Endothelial cell of umbilical vein (primary cell): Measurements from ENCODE around the gene PCNT. TPM values are rescaled to one million over a fixed set of nuclear protein-coding genes. Genes with fewer than 3 reads are reported as not detected.

Experiments used
- BruUV-seq: library from RNA; stranded (reverse); fragments of 400-500 nt; replicated peaks from 2 replicates; lab custom pipeline; 2021; lab: Mats Ljungman, UMichigan
- CTCF ChIA-PET: fragments of 300-600, 350-600 bp; sonication (Branson Sonifier 250); formaldehyde crosslinking; loops from one replicate; lab custom pipeline; 2021; ENCODE audit warnings: antibody characterized with exemption, inconsistent platforms; lab: Charles Lee
- POLR2A ChIA-PET: fragments of 300-600, 350-600 bp; sonication (Branson Sonifier 250); formaldehyde crosslinking; loops from one replicate; lab custom pipeline; 2021; ENCODE audit warnings: antibody characterized with exemption, inconsistent platforms; lab: Charles Lee
- DNase-seq: peaks from one replicate; pipeline ENCODE4 v3.0.0-alpha.2; 2011; ENCODE audit warnings: low read depth, low spot score
- FAIRE-seq: peaks from 2 replicates; lab custom pipeline; 2011; peaks lifted over from hg19 to GRCh38; lab: Jason Lieb, UNC
- H2AFZ ChIP-seq: 2 replicates; pipeline ENCODE4 v1.6.0; 2012; ENCODE audit warnings: low read depth, low read length, control low read depth, inconsistent platforms
- H3K27ac ChIP-seq: 2 replicates; pipeline ENCODE4 v1.5.1; 2011; ENCODE audit warnings: low read depth, mild to moderate bottlenecking, control low read depth, low read length, moderate library complexity; ENCODE audit not compliant: insufficient read depth
- H3K27me3 ChIP-seq, 2 experiments: 2 replicates each; pipeline versions ENCODE4 v1.6.0 to v1.6.1; 2011; ENCODE audit warnings: low read length in 2 of 2, mixed read lengths in 1 of 2; ENCODE audit not compliant: control insufficient read depth in 2 of 2, insufficient read depth in 2 of 2
- H3K36me3 ChIP-seq, 2 experiments: 2 replicates in 1 of 2; 3 replicates in 1 of 2; pipeline ENCODE4 v1.5.1; 2011; ENCODE audit warnings: low read length in 2 of 2, mild to moderate bottlenecking in 1 of 2, moderate library complexity in 1 of 2; ENCODE audit not compliant: control insufficient read depth in 2 of 2, insufficient read depth in 2 of 2; ENCODE audit errors: extremely low read depth in 1 of 2
- H3K4me1 ChIP-seq: 3 replicates; pipeline ENCODE4 v1.5.1; 2011; ENCODE audit warnings: mild to moderate bottlenecking, low read length; ENCODE audit not compliant: control insufficient read depth, insufficient read depth; ENCODE audit errors: extremely low read depth
- H3K4me2 ChIP-seq: 2 replicates; pipeline ENCODE4 v1.6.1; 2011; ENCODE audit warnings: low read length, control low read depth, mixed read lengths; ENCODE audit not compliant: insufficient read depth
- H3K4me3 ChIP-seq, 3 experiments: fragments of 200-600 bp in 1 of 3; sonication (generic), shearing (Covaris generic) in 1 of 3; replicated peaks in 1 of 3; 2 replicates each; pipeline ENCODE4 v1.5.1; 2011 to 2016; ENCODE audit warnings: control low read depth in 3 of 3, low read length in 3 of 3, mild to moderate bottlenecking in 2 of 3, inconsistent platforms in 1 of 3, low read depth in 1 of 3, moderate library complexity in 1 of 3; ENCODE audit not compliant: insufficient read depth in 1 of 3
- H3K79me2 ChIP-seq: 2 replicates; pipeline ENCODE4 v1.6.0; 2012; ENCODE audit warnings: low read length, inconsistent platforms; ENCODE audit not compliant: control insufficient read depth, insufficient read depth
- H3K9ac ChIP-seq: replicated peaks from 2 replicates; pipeline ENCODE3; 2011; ENCODE audit warnings: low read length, control low read depth; ENCODE audit not compliant: insufficient read depth; ENCODE audit errors: extremely low read depth
- H3K9me1 ChIP-seq: replicated peaks from 3 replicates; pipeline ENCODE4 v1.6.0; 2011; ENCODE audit warnings: mild to moderate bottlenecking, low read length; ENCODE audit not compliant: control insufficient read depth, insufficient read depth; ENCODE audit errors: extremely low read depth
- H3K9me3 ChIP-seq: replicated peaks from 2 replicates; pipeline ENCODE4 v1.5.1; 2012; ENCODE audit warnings: low read length, inconsistent platforms; ENCODE audit not compliant: control insufficient read depth, insufficient read depth
- H4K20me1 ChIP-seq: replicated peaks from 2 replicates; pipeline ENCODE3; 2011; ENCODE audit warnings: mild to moderate bottlenecking, low read length; ENCODE audit not compliant: control insufficient read depth, insufficient read depth; ENCODE audit errors: extremely low read depth
- CTCF ChIP-seq, 2 donors: IDR thresholded peaks; 1 replicate in 1 of 2; 2 replicates in 1 of 2; pipeline ENCODE4 v1.5.1; 2011; ENCODE audit warnings: low read length in 2 of 2, mild to moderate bottlenecking in 2 of 2, moderate library complexity in 2 of 2, control low read depth in 1 of 2, inconsistent platforms in 1 of 2, low read depth in 1 of 2; ENCODE audit not compliant: insufficient read depth in 1 of 2; ENCODE audit errors: extremely low read depth in 1 of 2
- EZH2 ChIP-seq: IDR thresholded peaks from 2 replicates; pipeline ENCODE4 v1.6.1; 2012; ENCODE audit warnings: borderline replicate concordance, low read depth, mild to moderate bottlenecking, moderate library complexity, low read length, inconsistent platforms; ENCODE audit not compliant: severe bottlenecking
- FOS ChIP-seq: IDR thresholded peaks from 2 replicates; pipeline ENCODE4 v1.6.1; 2011; ENCODE audit warnings: mild to moderate bottlenecking, low read length, moderate library complexity, borderline replicate concordance; ENCODE audit not compliant: insufficient read depth
- GATA2 ChIP-seq: IDR thresholded peaks from 2 replicates; pipeline ENCODE4 v1.7.0; 2011; ENCODE audit warnings: low read depth, mild to moderate bottlenecking, moderate library complexity, mixed read lengths, low read length; ENCODE audit not compliant: insufficient read length, insufficient read depth
- JUN ChIP-seq: IDR thresholded peaks from 2 replicates; pipeline ENCODE4 v1.6.1; 2011; ENCODE audit warnings: borderline replicate concordance, low read depth; ENCODE audit not compliant: insufficient read length, insufficient read depth
- MYC ChIP-seq: IDR thresholded peaks from one replicate; pipeline ENCODE4 v1.6.1; 2011; ENCODE audit warnings: mild to moderate bottlenecking, low read depth, low read length
- POLR2A ChIP-seq: IDR thresholded peaks from 2 replicates; pipeline ENCODE4 v1.6.1; 2012; ENCODE audit warnings: low read depth, mild to moderate bottlenecking, control low read depth, low read length
- POLR2AphosphoS5 ChIP-seq: IDR thresholded peaks from 2 replicates; pipeline ENCODE4 v1.6.1; 2012; ENCODE audit warnings: low read depth, mild to moderate bottlenecking, control low read depth, low read length, moderate library complexity; ENCODE audit not compliant: insufficient read depth
- dilution Hi-C: fragments of 300-500 bp; cut with MboI; formaldehyde crosslinking; loops from one replicate; pipeline ENCODE4 v1.15.0; 2019; ENCODE audit warnings: low sequenced_read_pairs; ENCODE audit not compliant: extremely low pct_ligation_motif_present
- intact Hi-C: fragments of 100-400 bp; cut with micrococcal nuclease; formaldehyde crosslinking; loops from one replicate; pipeline ENCODE4 v1.10.0; 2022
- polyA plus RNA-seq, 4 experiments: library from polyadenylated mRNA; depleted of rRNA in 3 of 4; stranded (reverse) in 3 of 4; unstranded in 1 of 4; fragments of >200 nt; gene quantifications; 2 replicates each; pipeline versions ENCODE4 v1.2.1 to v1.2.3, GENCODE V29; 2011 to 2012; ENCODE audit warnings: missing spikeins in 1 of 4
- total RNA-seq: library from RNA; stranded (reverse); gene quantifications from 2 replicates; pipeline ENCODE4 v1.2.3, GENCODE V29; 2021
- TF ChIP-seq, protein P1 (sequence below): IDR thresholded peaks from 2 replicates; pipeline ENCODE4 v1.6.1; 2011; ENCODE audit not compliant: insufficient read depth, insufficient read length

PCNT gene
- total and polyA plus RNA-seq, 2 donors (not counting 3 experiments of a cell fraction or from before 2014, with no cell fraction given): 9.6 to 49.5 TPM

DNA sequence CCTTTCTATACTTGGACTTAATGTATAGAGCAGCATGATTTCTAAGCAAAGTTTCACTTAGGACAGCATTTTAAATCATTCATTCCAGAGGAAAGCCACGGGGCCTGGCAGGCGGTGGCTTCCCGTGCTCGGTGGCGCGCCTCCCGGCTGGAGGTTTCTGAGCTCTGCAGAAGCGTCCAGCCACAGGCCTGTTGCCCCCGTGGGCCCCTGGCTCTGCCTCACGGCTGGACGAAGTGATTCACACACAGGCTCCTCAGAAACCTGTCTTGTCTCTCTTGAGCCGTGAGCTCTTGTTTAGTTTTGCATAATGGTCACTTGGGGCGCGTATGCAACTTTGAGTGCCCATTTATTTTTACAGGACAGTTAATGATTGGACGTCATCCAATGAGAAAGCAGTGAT, 112.7 kb downstream of the PCNT start:
- Histone ChIP-seq H3K27ac (no peak overlapping the region), H4K20me1 (no peaks in the 10 kb centered on the region), H2AFZ (no peak overlapping the region), H3K79me2 (no peaks in the 10 kb centered on the region), H3K36me3 (peaks cover 10 to 32% of the 10 kb centered on the region in 2 experiments), H3K9me1 (no peaks in the 10 kb centered on the region), H3K4me2 (no peak overlapping the region), H3K4me3 (no peak overlapping the region), H3K9me3 (no peaks in the 10 kb centered on the region), H3K4me1 (no peaks in the 10 kb centered on the region), H3K27me3 (no peaks in the 10 kb centered on the region), H3K9ac (no peak overlapping the region)
- intact Hi-C loops (no loop called here), dilution Hi-C loops (no loop called here)
- FAIRE-seq (no peak), DNase-seq (no peak)
- BruUV-seq: no TSS peak
- ChIA-PET CTCF (no interaction called here), POLR2A (no interaction called here)
- TF ChIP-seq CTCF (IDR thresholded peaks at IDR 0.05; ENCODE audit: extremely low read depth in 1 of 2, insufficient read depth in 1 of 2, low read depth in 1 of 2, low read length in 2 of 2) (no peak), GATA2 (no peak), POLR2A (no peak), EZH2 (no peak), JUN (no peak), FOS (no peak), POLR2AphosphoS5 (no peak), MYC (no peak)
- TF ChIP-seq, protein P1, sequence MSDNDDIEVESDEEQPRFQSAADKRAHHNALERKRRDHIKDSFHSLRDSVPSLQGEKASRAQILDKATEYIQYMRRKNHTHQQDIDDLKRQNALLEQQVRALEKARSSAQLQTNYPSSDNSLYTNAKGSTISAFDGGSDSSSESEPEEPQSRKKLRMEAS: no peak
